ENCODE data around the gene ACTRT2.

Gene ACTRT2

DNA sequence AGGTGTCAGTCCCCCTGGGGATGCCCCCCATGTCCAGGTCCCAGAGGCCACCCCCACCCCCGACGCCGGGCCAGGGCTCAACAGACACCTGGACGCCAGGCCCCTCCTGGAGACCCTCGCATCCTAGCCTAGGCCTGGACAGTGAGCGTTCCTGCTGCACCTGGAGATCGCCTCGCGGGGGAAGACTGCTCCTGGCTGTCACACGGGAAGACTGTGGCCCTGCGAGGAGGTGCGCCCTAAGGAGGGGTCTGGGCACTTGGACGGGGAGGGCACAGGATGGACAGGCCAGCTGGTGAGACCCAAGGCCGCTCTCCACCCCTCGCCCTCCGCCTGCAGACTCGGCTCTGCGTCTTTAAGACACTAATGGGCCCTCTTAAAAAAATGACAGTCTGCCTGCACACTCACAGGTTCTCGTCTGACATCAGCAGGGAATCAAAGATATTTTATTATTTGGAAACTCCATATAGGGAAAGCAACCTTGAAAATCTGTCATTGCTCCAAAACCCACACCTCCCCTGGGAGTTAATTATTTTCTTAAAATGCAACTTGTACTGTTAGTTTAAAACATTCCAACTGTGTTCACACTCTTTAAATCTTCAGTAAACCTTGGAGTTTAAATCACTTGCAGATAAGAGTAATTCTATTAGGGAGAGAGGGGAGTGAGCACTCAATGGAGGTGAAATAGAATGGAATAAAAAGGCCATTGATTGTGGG is 45.6 kb upstream of the ACTRT2 start:
- Histone ChIP-seq H3K4me1 (ENCODE audit: insufficient read depth, insufficient read length) (no peaks in the 10 kb centered on the region), H3K9ac (ENCODE audit: insufficient read length, low read depth) (no peak overlapping the region), H3K36me3 (ENCODE audit: insufficient read depth, insufficient read length, low read length) (no peaks in the 10 kb centered on the region), H3K4me3 (ENCODE audit: insufficient read length, low read depth) (no peak overlapping the region), H3K9me3 (ENCODE audit: insufficient read depth, low read length) (no peaks in the 10 kb centered on the region), H3K27me3 (ENCODE audit: insufficient read depth, insufficient read length) (no peaks in the 10 kb centered on the region)
- no peak for TF ChIP-seq ZNF274 (IDR thresholded peaks at IDR 0.05; ENCODE audit: low read depth, low read length)
- TF ChIP-seq YY1 (IDR thresholded peaks at IDR 0.05; ENCODE audit: insufficient read depth, insufficient read length), result no peak
- TF ChIP-seq SUZ12 (IDR thresholded peaks at IDR 0.05; ENCODE audit: extremely low read depth, insufficient read depth, insufficient read length), result no peak
- no peak for DNase-seq (ENCODE audit: low read depth, low spot score)

DNA sequence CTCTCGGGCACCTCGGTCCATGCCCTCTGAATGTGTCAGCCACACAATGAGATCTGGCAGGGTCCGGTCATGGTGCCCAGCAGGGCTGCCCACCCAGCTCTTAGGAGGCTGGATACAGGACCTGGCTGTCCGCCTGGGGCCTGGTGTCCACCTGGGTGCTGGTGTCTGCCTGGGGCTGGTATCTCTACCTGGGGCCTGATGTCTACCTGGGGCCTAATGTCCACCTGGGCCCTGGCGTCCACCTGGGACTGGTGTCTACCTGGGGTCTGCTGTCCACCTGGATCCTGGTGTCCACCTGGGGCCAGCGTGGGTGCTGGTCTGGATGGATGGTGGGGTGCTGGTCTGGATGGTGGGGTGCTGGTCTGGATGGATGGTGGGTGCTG is 45.1 kb upstream of the ACTRT2 start:
- Histone ChIP-seq H3K9ac (ENCODE audit: insufficient read length, low read depth) (no peak overlapping the region), H3K27me3 (ENCODE audit: insufficient read depth, insufficient read length) (no peaks in the 10 kb centered on the region), H3K4me1 (ENCODE audit: insufficient read depth, insufficient read length) (no peaks in the 10 kb centered on the region), H3K36me3 (ENCODE audit: insufficient read depth, insufficient read length, low read length) (no peaks in the 10 kb centered on the region), H3K4me3 (ENCODE audit: insufficient read length, low read depth) (no peak overlapping the region), H3K9me3 (ENCODE audit: insufficient read depth, low read length) (no peaks in the 10 kb centered on the region)
- TF ChIP-seq ZNF274 (IDR thresholded peaks at IDR 0.05; ENCODE audit: low read depth, low read length) (no peak), YY1 (IDR thresholded peaks at IDR 0.05; ENCODE audit: insufficient read depth, insufficient read length) (no peak), SUZ12 (IDR thresholded peaks at IDR 0.05; ENCODE audit: extremely low read depth, insufficient read depth, insufficient read length) (no peak)
- no peak for DNase-seq (ENCODE audit: low read depth, low spot score)

DNA sequence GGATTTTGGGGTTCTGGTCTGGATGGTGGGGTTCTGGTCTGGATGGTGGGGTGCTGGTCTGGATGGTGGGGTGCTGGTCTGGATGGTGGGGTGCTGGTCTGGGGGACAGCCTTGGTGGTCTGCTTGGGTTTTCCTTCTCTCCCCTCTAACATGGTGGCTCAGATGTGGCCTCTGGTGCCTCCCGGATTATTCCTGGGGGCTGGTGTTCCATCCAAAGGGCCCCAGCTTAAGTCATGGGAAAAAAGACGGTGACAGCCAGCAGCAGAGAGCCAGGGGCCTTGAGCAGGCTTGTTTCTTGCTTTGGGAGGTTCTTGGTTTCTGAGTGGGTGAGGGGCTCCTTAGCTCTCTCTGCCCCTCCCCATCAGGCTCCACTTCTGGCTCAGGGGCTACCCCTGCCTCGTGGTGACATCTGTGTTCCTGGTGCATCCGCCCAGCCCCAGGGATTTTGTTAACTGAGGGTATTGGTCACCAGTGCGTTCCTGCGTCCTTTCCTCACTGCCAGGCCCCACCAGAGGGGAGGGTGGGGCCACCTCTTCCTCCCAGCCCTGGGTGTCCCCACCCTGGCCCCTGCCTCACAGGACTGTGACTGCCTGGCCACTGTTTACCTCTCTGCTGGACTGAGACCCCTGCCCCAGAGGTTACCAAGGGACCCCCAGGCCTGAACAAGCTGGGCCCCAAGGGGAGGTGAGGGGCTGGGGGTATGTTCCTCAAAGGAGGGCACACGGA is 43.2 kb upstream of the ACTRT2 start:
- Histone ChIP-seq H3K27me3 (ENCODE audit: insufficient read depth, insufficient read length) (no peaks in the 10 kb centered on the region), H3K9me3 (ENCODE audit: insufficient read depth, low read length) (no peaks in the 10 kb centered on the region), H3K4me3 (ENCODE audit: insufficient read length, low read depth) (no peak overlapping the region), H3K9ac (ENCODE audit: insufficient read length, low read depth) (no peak overlapping the region), H3K36me3 (ENCODE audit: insufficient read depth, insufficient read length, low read length) (no peaks in the 10 kb centered on the region), H3K4me1 (ENCODE audit: insufficient read depth, insufficient read length) (no peaks in the 10 kb centered on the region)
- no peak for DNase-seq (ENCODE audit: low read depth, low spot score)
- TF ChIP-seq ZNF274 (IDR thresholded peaks at IDR 0.05; ENCODE audit: low read depth, low read length) (no peak), SUZ12 (IDR thresholded peaks at IDR 0.05; ENCODE audit: extremely low read depth, insufficient read depth, insufficient read length) (no peak), YY1 (IDR thresholded peaks at IDR 0.05; ENCODE audit: insufficient read depth, insufficient read length) (no peak)

DNA sequence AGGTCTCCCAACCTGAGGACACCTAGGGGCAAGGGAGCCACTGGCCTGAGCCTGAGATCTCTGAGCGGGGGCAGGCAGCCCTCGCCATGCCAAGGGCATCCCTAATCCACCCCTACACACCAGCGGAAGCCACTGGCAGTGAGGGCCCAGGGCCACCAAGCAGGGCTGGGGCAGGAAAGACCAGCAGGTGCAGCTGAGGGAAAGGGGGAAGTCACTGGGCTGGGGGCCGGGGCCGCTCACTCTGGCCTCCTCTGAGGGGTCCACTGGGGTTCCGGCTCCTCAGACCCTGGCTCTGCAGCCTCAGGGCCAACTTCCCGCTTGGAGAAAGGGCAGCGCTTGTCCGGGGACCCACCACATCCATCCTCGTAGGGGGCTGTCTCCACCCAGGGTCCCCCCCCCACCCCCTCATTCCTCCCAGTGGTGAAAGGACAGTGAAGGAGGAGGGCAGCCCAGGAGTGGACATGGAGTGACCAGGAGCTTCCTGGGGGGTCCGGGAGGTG is 42.5 kb upstream of the ACTRT2 start:
- Histone ChIP-seq H3K36me3 (ENCODE audit: insufficient read depth, insufficient read length, low read length) (no peaks in the 10 kb centered on the region), H3K9ac (ENCODE audit: insufficient read length, low read depth) (no peak overlapping the region), H3K9me3 (ENCODE audit: insufficient read depth, low read length) (no peaks in the 10 kb centered on the region), H3K4me3 (ENCODE audit: insufficient read length, low read depth) (no peak overlapping the region), H3K27me3 (ENCODE audit: insufficient read depth, insufficient read length) (no peaks in the 10 kb centered on the region), H3K4me1 (ENCODE audit: insufficient read depth, insufficient read length) (no peaks in the 10 kb centered on the region)
- TF ChIP-seq ZNF274 (IDR thresholded peaks at IDR 0.05; ENCODE audit: low read depth, low read length) (no peak), SUZ12 (IDR thresholded peaks at IDR 0.05; ENCODE audit: extremely low read depth, insufficient read depth, insufficient read length) (no peak), YY1 (IDR thresholded peaks at IDR 0.05; ENCODE audit: insufficient read depth, insufficient read length) (no peak)
- no peak for DNase-seq (ENCODE audit: low read depth, low spot score)

DNA sequence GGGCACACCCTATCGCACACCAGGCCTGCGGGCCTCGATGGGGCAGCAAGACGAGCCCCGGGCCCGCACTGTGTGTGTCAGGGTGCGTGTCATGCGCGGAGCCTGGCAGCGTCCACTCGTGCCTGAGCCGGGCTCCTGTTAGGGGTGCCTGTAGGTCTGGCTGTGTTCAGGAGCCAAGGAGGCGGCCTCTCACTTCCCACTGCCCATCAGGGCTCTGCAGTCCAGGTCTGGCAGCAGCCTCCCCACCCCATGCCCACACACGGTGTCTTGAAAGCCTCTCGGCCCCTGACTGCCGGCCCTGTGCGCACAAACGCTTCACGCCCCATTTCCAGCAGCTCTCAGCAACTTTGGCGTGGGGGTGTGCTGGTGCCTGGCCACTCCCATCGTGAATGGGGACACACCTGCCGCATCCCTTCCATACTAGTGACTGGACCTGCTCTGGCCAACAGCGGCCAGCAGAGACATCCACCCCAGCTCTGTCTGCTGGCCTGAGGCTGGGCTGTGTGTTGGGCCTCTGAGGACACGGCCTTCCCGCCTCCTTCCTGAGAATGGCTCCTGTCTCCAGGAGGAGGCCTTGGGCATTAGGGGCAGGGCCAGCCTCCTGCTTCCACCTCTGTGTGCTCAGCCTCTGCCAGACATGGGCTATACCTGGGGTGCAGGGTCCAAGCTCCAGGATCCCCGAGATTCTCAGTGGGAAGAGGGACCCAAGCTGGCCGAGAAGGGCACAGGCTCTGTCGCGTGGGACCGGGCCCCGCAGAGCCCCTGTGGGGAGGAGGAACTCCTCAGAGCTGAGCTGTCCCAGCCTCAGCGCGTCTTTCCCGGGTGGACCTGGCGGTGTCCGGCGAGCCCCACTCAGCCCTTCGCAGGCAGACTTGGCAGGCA is 41.8 kb upstream of the ACTRT2 start:
- DNase-seq (ENCODE audit: low read depth, low spot score), result no peak
- H3K9ac ChIP-seq (ENCODE audit: insufficient read length, low read depth), result no peak overlapping the region
- no peaks in the 10 kb centered on the region for H3K27me3 ChIP-seq (ENCODE audit: insufficient read depth, insufficient read length)
- no peaks in the 10 kb centered on the region for H3K9me3 ChIP-seq (ENCODE audit: insufficient read depth, low read length)
- H3K36me3 ChIP-seq (ENCODE audit: insufficient read depth, insufficient read length, low read length), result no peaks in the 10 kb centered on the region
- H3K4me1 ChIP-seq (ENCODE audit: insufficient read depth, insufficient read length), result no peaks in the 10 kb centered on the region
- no peak overlapping the region for H3K4me3 ChIP-seq (ENCODE audit: insufficient read length, low read depth)
- TF ChIP-seq SUZ12 (IDR thresholded peaks at IDR 0.05; ENCODE audit: extremely low read depth, insufficient read depth, insufficient read length) (no peak), ZNF274 (IDR thresholded peaks at IDR 0.05; ENCODE audit: low read depth, low read length) (no peak), YY1 (IDR thresholded peaks at IDR 0.05; ENCODE audit: insufficient read depth, insufficient read length) (no peak)

DNA sequence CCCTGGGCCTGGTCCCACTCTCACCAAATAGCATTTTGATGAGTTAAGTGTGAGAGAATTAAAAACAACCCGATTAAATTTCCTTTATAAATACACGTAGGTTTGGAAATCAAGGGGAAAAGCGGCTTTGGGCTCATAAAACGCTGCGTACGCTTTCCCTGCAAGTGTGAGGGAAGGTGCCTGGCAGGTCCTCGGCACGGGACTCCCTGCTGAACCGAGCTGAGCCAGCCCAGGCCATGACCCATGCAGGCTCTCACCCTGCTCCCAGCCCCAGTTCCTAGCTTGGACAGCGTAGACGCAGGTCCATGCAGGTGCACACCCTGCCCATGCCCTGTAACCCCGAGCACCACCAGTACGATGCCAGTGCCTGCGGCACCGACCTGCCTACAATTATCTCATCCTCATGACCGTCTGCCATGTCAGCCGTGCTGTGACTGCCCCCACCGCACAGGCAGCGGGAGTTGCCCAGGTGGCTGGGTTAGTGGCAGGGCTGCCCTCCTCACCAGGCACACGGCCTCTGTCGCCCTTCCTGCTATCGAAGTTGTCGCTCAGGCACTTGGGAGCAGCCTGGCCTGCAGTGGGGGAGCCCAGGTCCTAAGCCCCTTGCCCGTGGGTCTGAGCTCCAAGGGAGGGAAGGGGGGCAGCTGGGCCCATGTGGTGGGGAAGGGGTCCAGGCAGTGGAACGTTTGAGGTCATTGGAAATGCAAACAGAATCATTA is 41.0 kb upstream of the ACTRT2 start:
- H3K4me3 ChIP-seq (ENCODE audit: insufficient read length, low read depth), result no peak overlapping the region
- no peak for DNase-seq (ENCODE audit: low read depth, low spot score)
- TF ChIP-seq ZNF274 (IDR thresholded peaks at IDR 0.05; ENCODE audit: low read depth, low read length) (no peak), SUZ12 (IDR thresholded peaks at IDR 0.05; ENCODE audit: extremely low read depth, insufficient read depth, insufficient read length) (no peak), YY1 (IDR thresholded peaks at IDR 0.05; ENCODE audit: insufficient read depth, insufficient read length) (no peak)
- H3K9ac ChIP-seq (ENCODE audit: insufficient read length, low read depth), result no peak overlapping the region
- peaks cover 5% of the 10 kb centered on the region for H3K4me1 ChIP-seq (ENCODE audit: insufficient read depth, insufficient read length)
- H3K36me3 ChIP-seq (ENCODE audit: insufficient read depth, insufficient read length, low read length), result no peaks in the 10 kb centered on the region
- H3K27me3 ChIP-seq (ENCODE audit: insufficient read depth, insufficient read length), result no peaks in the 10 kb centered on the region
- no peaks in the 10 kb centered on the region for H3K9me3 ChIP-seq (ENCODE audit: insufficient read depth, low read length)

Data from NT2/D1 (cell line).